Measurements from ENCODE around the gene SMC1A.

SMC1A gene

DNA sequence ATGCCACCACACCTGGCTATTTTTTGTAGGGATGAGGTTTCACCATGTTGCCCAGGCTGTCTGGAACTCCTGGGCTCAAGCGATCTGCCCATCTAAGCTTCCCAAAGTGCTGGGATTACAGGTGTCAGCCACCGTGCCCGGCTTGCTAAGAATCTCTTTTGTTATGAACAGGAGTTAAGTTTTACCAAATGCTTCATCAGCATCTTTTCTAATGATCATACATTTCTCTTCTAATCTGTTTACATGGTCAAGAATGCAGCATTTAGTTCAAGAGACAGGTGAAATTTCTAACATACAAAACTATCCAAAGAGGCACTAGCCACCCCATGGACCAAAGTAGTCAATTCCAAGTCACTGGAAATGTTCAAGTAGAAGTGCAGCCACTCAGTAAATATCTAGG lies 88.6 kb downstream of the SMC1A start:
- DNase-seq = no peak

DNA sequence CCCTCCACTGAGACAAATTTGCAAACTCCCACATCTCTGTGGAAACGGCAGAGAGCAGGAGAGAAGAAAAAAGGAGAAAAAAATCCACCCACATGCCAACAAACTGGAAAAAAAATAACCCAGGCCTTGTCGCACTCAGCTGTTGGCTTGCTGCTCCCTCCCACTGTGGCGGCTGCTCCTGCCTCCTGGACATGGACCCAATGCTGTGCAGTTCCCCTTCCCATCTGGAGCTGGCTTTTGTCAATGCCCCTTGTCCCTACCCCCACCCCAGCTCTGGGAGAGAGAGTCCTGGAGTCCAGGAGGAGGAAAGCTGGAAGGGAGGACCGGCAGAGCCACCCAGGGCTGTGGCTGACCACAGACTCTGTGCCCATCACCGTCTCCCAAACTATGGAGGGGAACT lies 90.2 kb downstream of the SMC1A start:
- DNase-seq = no peak

DNA sequence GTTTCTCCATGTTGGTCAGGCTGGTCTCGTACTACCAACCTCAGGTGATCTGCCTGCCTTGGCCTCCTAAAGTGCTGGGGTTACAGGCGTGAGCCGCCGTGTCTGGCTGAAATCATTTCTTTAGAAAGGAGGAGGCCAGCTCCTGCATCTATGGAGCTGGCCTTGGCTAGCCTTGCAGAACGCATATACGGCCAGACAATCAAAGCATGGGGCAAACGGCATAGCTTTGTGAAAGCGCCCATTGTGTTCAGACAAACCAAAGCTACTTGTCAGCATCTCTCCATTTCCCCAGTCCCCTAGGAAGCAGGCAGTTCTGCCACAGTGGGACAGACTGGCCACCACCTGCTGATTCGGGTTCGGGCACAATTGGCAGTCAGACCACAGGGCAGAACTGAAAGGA lies 92.1 kb downstream of the SMC1A start:
- DNase-seq = no peak

DNA sequence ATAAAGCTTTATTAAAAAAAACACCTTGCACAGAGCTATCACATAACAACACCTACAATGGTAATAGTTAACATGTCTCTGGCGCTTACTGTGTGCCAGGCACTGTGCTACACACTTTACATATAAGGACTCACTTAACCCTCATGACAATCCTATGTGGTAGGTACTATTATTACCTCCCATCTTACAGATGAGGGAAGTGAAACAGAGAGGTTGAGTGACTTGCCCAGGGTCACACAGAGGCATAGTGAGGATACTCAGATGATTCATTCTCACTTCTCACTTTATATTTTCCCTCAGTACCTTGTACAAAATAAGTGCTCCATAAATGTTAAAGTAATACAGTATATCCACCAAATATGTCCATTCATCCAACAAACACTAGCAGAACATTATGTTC lies 97.7 kb downstream of the SMC1A start:
- no peak for DNase-seq
